GM20431 (cell line): ENCODE results near the gene PLIN4.
"Not testable (repeated sequence)": the region's sequence is repeated elsewhere in the genome, so short reads cannot be mapped to it uniquely, and the experiment has no call there.

ENCODE experiments used
- in situ Hi-C: fragments of 300-500 bp; cut with MseI, MboI; formaldehyde crosslinking; loops from one replicate; pipeline ENCODE4 v1.15.0; 2020; ENCODE audit warnings: low sequenced_read_pairs; ENCODE audit not compliant: unreplicated experiment

The PLIN4 gene

DNA sequence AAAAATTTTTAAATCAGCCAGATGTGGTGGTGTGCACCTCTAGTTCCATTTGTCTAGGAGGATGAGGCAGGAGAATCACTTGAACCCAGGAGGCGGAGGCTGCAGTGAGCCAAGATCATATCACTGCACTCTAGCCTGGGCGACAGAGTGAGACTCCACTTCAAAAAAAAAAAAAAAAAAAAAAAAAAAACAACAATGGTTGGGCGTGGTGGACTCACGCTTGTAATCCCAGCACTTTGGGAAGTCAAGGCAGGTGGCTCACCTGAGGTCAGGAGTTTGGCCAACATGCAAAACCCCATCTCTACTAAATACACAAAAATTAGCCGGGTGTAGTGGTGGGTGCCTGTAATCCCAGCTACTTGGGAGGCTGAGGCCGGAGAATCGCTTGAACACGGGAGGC, 9.1 kb upstream of the PLIN4 start:
- in situ Hi-C loops = not testable (repeated sequence)

DNA sequence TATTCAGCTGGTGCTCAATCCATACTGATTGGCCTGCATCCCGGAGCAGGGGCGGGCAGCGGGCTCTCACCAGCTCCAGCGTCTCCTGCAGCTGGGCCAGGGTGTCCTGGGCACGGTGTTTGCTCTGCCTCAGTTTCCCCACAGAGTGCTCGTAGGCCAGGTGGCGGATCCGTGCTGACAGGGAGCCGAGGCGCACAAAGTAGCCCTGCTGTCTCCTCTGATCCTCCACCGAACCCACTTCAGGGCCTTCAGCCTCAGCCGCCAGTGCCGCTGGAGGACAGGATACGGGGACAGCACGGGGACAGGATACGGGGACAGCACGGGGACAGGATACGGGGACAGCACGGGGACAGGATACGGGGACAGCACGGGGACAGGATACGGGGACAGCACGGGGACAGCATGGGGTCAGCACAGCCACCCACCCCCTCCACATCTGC, 7.3 kb upstream of the PLIN4 start:
- in situ Hi-C loops = no loop called here

DNA sequence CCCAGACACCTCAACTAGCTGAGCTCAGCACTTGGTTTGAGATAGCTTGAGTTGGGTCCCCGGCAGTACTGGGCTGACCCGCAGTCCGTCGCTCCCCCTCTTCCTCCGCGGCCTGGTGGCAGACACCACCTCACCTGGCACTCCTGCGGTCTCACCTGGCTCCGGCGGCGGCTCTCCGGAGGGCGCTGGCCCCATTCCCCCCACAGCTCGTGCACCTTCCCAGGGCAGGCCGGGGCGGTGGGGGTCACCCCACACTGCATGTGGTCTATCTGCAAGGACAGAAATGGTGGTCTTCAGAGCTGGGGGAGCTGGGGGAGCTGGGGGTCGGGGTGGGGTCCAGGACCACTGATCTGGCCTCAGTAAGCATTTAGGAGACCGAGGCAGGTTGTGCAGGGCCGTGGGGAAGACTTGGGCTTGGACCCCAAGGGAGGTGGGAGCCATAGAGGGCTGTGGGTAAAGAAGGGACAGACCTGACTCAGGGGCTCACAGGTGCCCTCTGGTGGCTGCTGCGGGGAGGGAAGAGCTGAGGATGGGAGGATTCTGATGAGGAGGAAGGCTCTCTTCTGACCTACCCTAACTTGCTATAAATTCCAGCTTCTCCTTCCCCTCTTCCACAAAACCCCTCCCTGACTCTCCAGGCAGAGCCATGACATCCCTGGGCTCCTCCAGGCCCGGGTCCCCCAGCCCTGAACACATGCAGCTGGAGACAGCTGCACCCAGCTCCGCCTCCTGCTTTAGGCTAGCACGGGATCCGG, 6.7 kb upstream of the PLIN4 start:
- in situ Hi-C loops = no loop called here

DNA sequence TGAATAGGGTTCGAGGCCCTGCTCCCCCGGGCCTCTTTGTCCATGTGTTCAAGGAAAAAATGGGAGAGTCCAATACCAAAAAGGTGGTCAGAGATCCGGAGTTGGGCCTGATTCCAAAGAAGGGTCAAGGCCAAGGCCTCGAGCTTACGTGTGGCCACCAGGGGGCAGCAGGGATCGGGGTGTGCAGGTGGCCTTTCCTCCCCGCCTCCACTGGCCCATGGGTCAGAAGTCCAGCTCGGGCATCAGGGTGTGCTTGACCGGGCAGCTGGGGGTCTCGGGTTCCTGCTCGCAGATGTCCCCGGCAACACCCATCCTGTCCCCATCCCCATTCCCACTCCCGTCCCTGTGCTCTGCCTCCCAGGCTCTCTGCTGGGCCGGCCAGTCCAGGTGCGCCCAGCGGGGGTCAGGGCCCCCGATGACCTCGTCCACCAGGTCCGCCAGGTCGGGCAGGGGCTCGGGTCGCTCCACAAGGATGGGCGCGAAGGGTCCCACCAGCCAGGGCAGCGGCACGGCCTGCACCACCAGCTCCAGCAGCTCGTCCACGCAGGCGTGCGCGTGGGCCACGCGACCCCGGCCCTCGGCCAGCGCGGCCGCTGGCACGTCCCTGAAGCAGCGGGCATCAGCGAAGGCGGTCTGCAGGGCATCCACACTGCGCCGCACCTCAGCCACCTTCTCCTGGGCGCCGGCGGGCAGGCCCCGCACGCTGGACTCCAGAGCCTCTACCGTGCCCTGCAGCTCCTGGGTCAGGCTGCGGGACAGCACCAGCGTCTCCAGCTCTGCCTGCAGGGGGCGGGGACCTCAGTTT, 5.2 kb upstream of the PLIN4 start:
- in situ Hi-C loops = no loop called here

DNA sequence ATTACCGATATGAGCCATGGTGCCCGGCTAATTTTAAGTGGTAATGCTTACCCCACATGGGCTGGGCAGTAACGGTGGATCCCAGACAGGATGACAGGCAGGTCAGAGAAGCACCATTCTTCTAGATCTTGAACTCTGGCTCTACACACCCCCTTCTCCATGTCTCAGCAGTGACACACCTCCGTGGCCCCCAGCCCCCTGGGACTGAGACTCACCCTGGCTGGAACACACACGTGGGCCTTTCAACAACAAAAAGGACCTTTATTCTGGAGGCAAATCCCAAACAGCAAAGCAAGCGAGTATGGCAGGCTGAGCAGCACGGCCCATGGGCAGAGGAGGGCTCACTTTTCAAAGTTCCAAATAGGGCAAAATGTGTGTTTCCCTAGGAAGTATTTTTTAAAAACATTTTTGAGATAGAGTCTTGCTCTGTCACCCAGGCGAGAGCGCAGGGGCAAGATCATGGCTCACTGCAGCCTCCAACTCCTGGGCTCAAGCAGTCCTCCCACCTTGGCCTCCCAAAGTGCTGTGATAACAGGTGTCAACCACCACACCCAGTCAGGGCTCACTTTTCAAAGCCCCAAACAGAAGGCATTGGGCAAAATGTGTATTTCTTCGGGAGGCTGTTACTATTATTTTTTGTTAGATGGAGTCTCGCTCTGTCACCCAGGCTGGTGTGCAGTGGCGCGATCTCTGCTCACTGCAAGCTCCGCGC, 4.2 kb upstream of the PLIN4 start:
- in situ Hi-C loops = no loop called here

DNA sequence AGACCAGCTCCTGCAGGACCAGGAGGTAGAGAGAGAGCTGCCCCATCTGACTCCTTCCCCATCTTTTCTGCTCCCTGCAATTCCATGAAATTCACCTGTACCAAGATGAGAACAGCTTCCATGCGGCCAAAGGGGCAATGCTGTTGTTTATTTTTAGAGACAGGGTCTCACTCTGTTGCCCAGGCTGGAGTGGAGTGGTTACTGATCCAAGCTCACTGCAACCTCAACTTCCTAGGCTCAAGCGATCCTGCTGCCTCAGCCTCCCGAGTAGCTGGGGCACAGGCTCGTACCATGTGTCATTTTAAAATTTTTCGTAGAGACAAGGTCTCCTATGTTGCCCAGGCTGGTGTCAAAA, 3.6 kb upstream of the PLIN4 start:
- in situ Hi-C loops = no loop called here

DNA sequence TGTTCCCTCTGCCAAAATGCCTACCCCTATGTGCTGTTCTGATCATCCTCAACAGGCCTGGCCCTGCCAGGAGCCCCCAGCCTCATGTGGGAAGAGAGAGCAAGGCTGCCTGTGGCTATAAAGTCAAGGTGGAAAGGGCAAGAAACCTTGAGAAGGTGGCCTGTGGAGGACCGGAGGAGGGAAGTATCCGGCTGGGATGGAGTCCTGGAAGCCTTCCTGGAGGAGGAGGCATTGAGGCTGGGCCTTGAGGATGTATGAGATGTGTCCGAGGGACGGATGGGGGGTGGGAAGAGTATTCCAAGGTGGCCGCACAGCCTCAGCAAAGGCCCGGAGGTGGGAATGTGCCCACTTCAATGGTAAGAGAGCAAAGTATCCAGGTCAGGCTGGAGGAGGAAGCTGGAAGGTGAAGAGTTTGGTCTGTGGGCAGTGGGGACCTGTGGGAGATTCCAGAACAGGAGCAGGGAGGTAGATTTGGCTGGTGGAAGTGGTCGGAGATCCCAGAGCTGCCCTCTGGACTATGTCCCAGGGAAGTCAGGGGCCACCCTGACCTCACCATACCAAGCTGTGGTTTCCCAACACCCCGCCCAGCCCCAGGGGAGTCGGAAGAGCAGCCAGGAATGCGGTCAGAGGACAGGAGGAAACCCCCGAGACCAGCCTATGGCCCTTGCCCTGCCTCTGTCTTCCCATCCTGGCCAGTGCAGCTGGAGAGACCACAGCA, 3.0 kb upstream of the PLIN4 start:
- in situ Hi-C loops = no loop called here

DNA sequence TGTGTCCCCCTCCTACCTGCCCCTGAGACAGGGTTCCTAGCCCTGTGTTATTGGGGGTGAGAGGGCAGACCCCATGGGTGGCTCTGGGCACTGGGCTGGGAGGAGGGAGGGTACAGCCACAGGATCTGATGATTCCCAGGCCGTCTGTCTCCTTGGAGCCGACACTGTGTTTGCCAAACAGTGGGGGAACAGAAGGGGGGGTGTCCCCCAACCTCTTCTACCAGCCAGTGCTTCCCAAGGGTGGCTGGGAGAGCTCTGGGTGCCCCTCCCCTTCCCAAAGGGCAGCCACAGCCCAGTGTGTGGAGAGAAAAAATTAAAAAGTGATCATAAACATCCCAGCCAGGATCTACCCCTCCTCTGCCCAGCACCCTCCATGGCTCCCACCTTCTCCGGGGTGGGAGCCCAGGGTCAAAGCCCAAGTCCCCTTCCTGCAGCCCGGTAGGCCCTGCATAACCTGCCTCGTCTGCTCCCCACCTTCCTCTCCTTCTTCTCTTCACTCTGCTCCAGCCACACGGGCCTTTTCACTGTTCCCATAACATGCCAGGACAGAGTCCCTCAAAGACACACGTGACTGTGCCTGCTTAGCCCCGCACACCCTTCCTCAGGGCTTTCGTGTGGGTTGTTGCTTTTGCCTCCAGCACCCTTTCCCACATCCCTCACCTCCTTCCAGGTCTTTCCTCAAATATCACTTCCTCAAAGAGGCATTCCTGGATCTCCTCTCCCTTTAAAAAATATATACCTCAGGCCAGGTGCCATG, 1.4 kb upstream of the PLIN4 start:
- in situ Hi-C loops = no loop called here

DNA sequence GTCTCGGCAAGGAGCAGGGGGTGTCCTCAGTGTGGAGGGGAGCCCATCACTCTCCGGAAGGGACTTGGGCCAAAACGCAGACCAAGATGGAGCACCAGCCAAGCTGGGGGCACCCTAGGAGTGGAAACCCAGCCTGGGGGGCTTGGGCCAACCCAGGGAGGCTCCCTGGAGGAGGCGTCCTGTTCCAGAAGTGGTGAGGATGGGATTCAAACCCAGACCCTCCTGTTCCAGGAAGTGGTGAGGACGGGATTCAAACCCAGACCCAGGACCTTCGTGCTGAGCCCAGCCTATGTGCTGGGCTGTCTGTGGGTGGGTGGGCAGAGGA, 848 bp upstream of the PLIN4 start:
- in situ Hi-C loops = no loop called here

DNA sequence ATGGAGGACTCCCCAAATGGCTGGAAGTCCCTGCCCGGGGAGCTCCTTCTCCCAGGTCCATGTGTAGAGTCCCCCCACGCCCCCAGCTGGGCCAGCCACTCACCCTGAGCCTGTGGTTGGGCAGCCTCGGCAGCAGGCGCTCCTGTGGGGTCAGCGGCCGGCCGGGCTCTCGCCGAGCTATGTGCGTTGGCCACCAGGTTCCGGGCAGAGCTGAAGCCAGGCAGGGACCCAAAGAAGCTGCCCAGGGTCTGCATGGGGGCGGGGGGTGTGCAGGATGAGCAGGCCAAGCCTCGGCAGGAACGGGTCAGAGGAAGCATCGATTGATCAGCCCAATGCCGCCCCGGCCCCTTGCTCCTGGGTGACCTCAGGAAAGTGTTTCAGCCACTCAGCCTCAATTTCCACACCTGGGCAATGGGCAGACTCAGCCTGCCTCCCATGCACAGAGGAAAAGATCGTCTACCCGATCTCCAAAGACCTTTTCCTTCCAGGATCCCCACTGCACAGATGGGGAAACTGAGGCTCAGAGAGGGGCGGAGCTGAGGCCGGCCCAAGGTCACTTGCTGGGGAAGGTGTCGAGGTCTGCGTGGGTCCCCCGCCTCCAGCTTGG, 732 bp downstream of the PLIN4 start:
- in situ Hi-C loops = no loop called here

DNA sequence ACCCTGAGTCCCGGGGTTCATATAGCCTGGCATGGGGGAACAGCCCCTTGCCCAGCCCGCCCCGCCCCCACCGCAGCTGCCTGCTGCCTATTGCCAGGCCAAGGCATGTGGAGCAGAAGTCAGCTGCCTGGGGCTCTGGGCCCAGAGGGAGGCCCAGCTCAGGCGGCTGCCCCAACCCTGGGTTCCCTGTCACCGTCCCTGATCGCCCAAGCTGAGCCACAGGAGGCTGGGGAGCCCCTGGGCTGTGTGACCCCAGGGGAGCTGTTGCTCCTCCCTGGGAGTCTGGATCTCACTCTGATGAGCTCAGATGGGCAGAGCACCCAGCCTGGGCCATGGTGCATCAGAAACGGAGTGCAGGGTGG, 1.4 kb downstream of the PLIN4 start:
- in situ Hi-C loops = no loop called here

DNA sequence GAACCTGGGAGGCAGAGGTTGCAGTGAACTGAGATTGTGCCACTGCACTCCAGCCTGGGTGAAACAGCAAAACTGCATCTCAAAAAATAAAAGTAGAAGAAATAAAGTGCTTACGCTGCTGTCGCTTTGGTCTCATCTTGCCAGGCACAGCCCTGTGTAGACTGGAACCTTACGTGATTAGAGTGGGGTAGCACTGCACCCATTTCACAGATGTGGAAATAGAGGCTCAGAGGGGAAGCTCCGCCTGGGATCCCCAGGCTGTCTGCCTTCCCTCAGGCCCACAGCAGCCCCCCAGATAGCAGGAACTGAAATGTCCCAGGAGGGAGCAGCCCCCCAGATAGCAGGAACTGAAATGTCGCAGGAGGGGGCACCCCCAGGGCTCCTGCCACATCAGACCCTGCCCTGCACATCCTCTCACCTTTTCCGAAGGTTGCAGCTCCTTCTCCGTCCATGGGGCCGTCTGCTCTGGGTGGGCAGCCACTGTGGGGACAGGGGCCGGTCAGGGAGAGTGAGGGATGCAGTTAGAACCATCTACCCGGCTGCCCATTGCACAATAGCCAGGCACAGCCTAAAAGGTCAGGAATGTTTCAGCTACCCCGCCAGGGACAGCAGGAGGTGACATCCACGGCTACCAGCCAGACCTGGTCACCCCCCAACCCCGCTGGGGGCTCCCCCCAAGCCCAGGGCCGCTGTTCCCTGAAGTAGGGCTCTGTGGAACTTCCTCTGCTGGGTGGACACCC, 1.9 kb downstream of the PLIN4 start:
- in situ Hi-C loops = no loop called here

DNA sequence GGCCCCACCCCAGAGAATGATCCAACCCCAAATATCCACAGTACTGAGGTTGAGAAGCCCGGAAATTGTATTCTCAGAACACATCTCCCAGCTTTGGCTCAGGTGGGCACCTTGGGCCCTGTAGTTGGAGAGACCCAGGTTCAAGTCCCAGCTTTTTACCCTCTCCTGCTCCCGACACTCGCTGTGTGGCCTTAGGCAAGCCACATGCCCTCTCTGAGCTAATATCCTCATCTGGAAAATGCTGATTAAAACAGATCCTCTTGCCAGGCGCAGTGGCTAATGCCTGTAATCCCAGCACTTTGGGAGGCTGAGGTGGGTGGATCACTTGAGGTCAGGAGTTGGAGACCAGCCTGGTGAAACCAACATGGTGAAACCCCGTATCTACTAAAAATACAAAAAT, 2.6 kb downstream of the PLIN4 start:
- in situ Hi-C loops = no loop called here

DNA sequence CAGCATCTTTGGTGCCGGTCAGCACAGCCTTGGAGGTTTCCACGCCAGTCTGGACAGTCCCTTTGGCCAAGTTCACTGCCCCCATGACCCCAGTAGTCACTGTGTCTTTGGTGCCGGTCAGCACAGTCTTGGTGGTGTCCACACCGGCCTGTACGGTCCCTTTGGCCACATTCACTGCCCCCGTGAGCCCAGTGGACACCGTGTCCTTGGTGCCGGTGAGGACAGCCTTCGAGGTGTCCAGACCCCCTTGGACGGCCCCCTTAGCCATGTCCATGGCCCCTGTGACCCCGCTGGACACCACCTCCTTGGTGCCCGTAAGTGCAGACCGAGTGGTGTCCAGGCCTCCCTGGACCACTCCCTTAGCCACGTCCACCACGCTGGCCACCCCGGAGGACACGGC, 5.0 kb downstream of the PLIN4 start:
- in situ Hi-C loops = no loop called here

DNA sequence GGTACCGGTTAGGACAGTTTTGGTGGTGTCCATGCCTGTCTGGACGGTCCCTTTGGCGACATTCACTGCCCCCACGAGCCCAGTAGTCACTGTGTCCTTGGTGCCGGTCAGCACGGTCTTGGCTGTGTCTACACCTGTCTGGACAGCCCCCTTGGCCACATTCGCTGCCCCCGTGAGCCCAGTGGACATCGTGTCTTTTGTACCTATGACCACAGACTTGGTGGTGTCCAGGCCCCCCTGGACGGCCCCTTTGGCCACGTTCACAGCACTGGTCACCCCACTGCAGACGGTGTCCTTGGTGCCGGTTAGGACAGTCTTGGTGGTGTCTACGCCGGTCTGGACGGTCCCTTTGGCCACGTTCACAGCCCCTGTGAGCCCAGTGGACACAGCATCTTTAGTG, 6.2 kb downstream of the PLIN4 start:
- in situ Hi-C loops = no loop called here

DNA sequence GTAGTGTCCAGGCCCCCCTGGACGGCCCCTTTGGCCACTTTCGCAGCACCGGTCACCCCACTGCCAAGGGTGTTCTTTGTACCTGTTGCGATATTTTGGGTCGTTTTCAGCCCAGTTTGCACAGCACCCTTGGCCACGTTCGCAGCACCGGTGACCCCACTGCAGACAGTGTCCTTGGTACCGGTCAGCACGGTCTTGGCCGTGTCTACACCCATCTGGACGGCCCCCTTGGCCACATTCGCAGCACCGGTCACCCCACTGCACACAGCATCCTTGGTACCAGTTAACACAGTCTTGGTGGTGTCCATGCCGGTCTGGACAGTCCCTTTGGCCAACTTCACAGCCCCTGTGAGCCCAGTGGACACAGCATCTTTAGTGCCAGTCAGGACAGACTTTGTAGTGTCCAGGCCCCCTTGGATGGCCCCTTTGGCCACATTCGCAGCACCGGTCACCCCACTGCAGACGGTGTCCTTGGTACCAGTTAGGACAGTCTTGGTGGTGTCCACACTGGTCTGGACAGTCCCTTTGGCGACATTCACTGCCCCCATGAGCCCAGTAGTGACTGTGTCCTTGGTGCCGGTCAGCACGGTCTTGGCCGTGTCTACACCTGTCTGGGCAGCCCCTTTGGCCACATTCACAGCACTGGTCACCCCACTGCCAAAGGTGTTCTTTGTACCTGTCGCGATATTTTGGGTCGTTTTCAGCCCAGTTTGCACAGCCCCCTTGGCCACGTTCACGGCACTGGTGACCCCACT, 6.8 kb downstream of the PLIN4 start:
- in situ Hi-C loops = no loop called here

DNA sequence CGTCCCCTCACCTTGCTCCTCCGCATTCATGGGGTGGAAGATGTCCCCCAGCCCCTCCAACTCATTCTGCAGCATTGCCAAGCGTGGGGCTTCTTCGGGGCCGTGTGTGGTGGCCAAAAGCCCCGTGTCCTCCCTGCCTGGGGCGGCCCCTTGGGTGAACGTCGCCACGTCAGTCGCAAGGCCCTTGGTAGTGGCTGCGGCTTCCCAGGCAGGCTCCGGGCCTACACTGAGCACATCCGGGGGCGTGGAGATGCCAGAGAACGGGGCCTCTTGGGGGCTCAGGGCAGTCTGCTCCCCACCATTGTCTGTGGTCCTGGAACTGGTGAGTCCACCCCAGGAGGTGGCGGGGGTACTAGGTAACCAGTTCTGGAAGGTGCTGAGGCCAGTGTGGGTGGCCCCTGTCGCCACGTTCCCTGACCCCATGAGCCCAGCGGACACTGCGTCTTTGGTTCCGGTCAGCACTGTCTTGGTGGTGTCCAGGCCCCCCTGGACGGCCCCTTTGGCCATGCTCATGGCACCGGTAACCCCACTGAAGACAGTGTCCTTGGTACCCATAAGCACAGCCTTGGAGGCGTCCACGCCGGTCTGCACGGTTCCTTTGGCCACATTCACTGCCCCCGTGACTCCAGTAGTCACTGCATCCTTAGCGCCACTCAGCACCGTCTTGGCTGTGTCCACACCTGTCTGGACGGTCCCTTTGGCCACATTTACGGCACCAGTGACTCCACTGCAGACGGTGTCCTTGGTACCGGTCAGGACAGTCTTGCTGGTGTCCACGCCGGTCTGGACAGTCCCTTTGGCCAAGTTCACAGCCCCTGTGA, 7.6 kb downstream of the PLIN4 start:
- in situ Hi-C loops = no loop called here
